Measurements from ENCODE around the gene DGKA.
A peak's percentile ranks its signal among the peaks of the same experiment; 100 is the strongest.

Gene DGKA

DNA sequence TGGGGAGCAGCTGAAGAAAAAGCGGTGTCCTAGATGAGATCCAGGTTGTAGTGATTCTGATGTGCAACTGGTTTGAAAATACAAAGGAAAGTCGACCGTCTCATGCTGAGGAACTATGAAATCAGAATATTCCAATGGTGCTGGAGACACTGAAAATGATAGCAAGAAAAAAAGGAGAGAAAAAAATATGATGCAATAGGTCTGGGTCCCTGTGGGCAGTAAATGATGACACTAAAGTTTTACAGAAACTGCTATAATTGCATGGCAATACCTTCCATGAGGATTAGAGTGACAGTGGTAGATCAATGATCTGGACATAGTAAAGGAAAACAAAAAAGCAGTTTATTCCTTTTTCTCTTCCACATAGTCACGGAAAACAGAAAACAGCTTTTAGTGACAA, 5.6 kb upstream of the DGKA start:
- no peak overlapping the region for H3K4me3 ChIP-seq (IDR thresholded peaks at IDR 0.05; ENCODE audit: insufficient read depth, low read depth, low read length)
- TF ChIP-seq CTCF (conservative IDR thresholded peaks at IDR 0.05; ENCODE audit: low read depth, low read length) = no peak
- peak overlapping the region; percentile 93; the same call in 1 of the 2 replicates for H3K27ac ChIP-seq
- H4K20me1 ChIP-seq (ENCODE audit: insufficient read depth) = no peaks in the 10 kb centered on the region
- no peaks in the 10 kb centered on the region for H3K36me3 ChIP-seq (ENCODE audit: insufficient read depth)
- H3K27me3 ChIP-seq (ENCODE audit: insufficient read depth, low read depth) = no peaks in the 10 kb centered on the region
- no peak overlapping the region for H3K9ac ChIP-seq
- no peak overlapping the region for H2AFZ ChIP-seq (ENCODE audit: low read depth)
- H3K79me2 ChIP-seq (ENCODE audit: insufficient read depth, low read depth) = peaks cover 61% of the 10 kb centered on the region
- peaks cover 42% of the 10 kb centered on the region for H3K4me1 ChIP-seq (ENCODE audit: low read depth, poor library complexity, severe bottlenecking)
- H3K4me2 ChIP-seq = peak overlapping the region; percentile 80

GRCh38 chr12:55925870-55926737, 4.9 kb upstream of the DGKA start:
- Histone ChIP-seq H3K27me3 (ENCODE audit: insufficient read depth, low read depth) (no peaks in the 10 kb centered on the region), H3K9ac (peak overlapping the region; percentile 85), H2AFZ (ENCODE audit: low read depth) (peak overlapping the region; percentile 38), H3K79me2 (ENCODE audit: insufficient read depth, low read depth) (peaks cover 53% of the 10 kb centered on the region), H4K20me1 (ENCODE audit: insufficient read depth) (no peaks in the 10 kb centered on the region), H3K4me2 (peak overlapping the region; percentile 80), H3K36me3 (ENCODE audit: insufficient read depth) (no peaks in the 10 kb centered on the region), H3K4me3 (IDR thresholded peaks at IDR 0.05; ENCODE audit: insufficient read depth, low read depth, low read length) (no peak overlapping the region), H3K27ac (peak overlapping the region; percentile 93), H3K4me1 (ENCODE audit: low read depth, poor library complexity, severe bottlenecking) (peaks cover 49% of the 10 kb centered on the region)
- TF ChIP-seq CTCF (conservative IDR thresholded peaks at IDR 0.05; ENCODE audit: low read depth, low read length) = no peak

DNA sequence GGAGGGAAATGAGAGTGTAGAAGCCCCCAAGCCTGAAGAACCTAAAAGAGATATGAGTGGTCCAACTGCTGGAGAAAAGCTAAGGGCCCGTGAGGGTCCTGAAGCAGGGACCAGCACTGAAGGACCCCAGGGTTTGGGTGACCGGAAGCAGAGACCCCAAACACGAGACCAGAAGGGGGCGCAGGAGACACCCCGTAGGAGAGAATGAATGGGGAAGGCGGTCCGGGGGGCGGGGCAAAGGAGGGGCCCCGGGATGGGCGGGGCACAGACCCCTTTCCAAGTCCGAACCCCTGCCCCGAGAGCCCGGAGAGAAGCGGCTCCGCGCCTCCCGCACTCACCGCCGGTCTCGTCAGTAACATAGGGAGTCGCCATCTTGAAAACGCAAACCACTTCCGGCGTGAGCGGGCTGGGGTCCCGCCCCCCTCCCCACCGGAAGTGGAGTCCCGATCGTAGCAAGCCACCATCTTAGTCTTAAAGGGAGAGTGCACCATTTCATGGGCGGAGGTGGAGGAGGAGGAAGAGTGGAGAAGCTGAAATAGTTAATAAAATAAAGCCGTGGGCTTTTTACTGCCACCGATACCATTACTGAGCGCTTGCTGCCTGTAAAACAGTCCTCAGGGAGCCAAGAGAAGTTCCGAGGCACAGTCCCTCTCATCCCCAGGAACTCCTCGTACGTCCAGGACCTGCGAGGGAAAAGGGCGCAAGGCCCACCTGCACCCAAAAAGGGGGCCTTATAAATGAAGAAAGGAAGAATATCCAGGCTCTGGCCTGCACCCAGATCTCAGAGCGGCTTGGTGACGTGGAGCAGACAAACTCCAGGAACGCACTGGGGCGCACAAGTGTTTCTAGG, 4.0 kb upstream of the DGKA start:
- H4K20me1 ChIP-seq (ENCODE audit: insufficient read depth) = no peaks in the 10 kb centered on the region
- H3K27ac ChIP-seq = peak overlapping the region; percentile 93
- peak overlapping the region; percentile 85 for H3K9ac ChIP-seq
- H3K79me2 ChIP-seq (ENCODE audit: insufficient read depth, low read depth) = peaks cover 45% of the 10 kb centered on the region
- H2AFZ ChIP-seq (ENCODE audit: low read depth) = peak overlapping the region; percentile 38
- H3K27me3 ChIP-seq (ENCODE audit: insufficient read depth, low read depth) = no peaks in the 10 kb centered on the region
- H3K4me1 ChIP-seq (ENCODE audit: low read depth, poor library complexity, severe bottlenecking) = peaks cover 55% of the 10 kb centered on the region
- H3K36me3 ChIP-seq (ENCODE audit: insufficient read depth) = no peaks in the 10 kb centered on the region
- peak; percentile 100 for TF ChIP-seq CTCF (conservative IDR thresholded peaks at IDR 0.05; ENCODE audit: low read depth, low read length)
- peak overlapping the region; percentile 80 for H3K4me2 ChIP-seq
- no peak overlapping the region for H3K4me3 ChIP-seq (IDR thresholded peaks at IDR 0.05; ENCODE audit: insufficient read depth, low read depth, low read length)

GRCh38 chr12:55927588-55928502, 3.1 kb upstream of the DGKA start, which contains the start of gene PYM1:
Gene PYM1 (minus strand): TSS chr12:55927894. CDS start chr12:55927761, 133 bp downstream.
- peak within 1 kb of the TSS; percentile 85 for H3K9ac ChIP-seq
- peak within 1 kb of the TSS; percentile 34 for H3K4me3 ChIP-seq (IDR thresholded peaks at IDR 0.05; ENCODE audit: insufficient read depth, low read depth, low read length)
- H3K4me1 ChIP-seq (ENCODE audit: low read depth, poor library complexity, severe bottlenecking) = peaks cover 62% of the 10 kb centered on the region
- peak within 1 kb of the TSS; percentile 38 for H2AFZ ChIP-seq (ENCODE audit: low read depth)
- H3K79me2 ChIP-seq (ENCODE audit: insufficient read depth, low read depth) = peaks cover 37% of the 10 kb centered on the region
- H4K20me1 ChIP-seq (ENCODE audit: insufficient read depth) = no peaks in the 10 kb centered on the region
- no peaks in the 10 kb centered on the region; the same call in 1 of the 2 replicates for H3K27me3 ChIP-seq (ENCODE audit: insufficient read depth, low read depth)
- TF ChIP-seq CTCF (conservative IDR thresholded peaks at IDR 0.05; ENCODE audit: low read depth, low read length) = no peak
- H3K27ac ChIP-seq = peak within 1 kb of the TSS; percentile 93
- peak within 1 kb of the TSS; percentile 80 for H3K4me2 ChIP-seq
- no peaks in the 10 kb centered on the region for H3K36me3 ChIP-seq (ENCODE audit: insufficient read depth)
